Measurements from ENCODE around the gene AATK. TPM values are rescaled to one million over a fixed set of nuclear protein-coding genes. Genes with fewer than 3 reads are reported as not detected.

Gene AATK
- total RNA-seq, 1 experiment from 2014 or later: 4.4 TPM

GRCh38 chr17:81173052-81173761 is 7.2 kb upstream of the AATK start (continued):
- TF ChIP-seq REST (IDR thresholded peaks at IDR 0.05; ENCODE audit: low read depth) (no peak), YY1 (IDR thresholded peaks at IDR 0.05; ENCODE audit: extremely low read depth, insufficient replicate concordance, low read depth, low read length) (no peak)

DNA sequence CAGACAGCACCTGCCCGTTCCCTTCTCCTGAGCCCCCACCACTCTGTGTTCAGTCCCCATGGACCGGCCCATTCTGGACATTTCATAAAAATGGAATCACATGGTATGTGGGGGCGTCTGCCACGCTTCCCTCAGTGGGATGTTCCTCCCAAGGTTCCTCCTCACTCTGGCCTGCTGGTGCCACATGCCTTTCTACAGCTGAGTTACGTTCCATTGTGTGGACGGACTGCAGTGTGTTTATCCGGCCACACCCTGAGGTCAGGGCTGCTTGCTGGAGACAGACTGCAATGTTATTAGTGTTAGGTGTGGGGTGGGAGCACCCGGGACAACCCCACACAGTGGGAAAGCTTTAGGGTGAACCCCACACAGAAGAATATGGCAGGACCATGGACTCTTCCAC is 5.9 kb upstream of the AATK start:
- ChIA-PET CTCF (no interaction called here), RAD21 (ENCODE audit: low non-redundant PET in 1 of 2, low total read pairs in 2 of 2, uncharacterized antibody in 2 of 2, unreplicated experiment in 2 of 2) (no interaction called here), POLR2A (no interaction called here)
- H3K79me2 ChIP-seq (ENCODE audit: insufficient read depth, low read length): no peaks in the 10 kb centered on the region
- H3K9ac ChIP-seq (ENCODE audit: low read length): no peak overlapping the region
- H2AFZ ChIP-seq (ENCODE audit: low read depth, low read length, poor library complexity, severe bottlenecking): no peak overlapping the region
- H3K27me3 ChIP-seq (ENCODE audit: insufficient read depth, low read length): no peaks in the 10 kb centered on the region
- no peaks in the 10 kb centered on the region for H4K20me1 ChIP-seq (ENCODE audit: insufficient read depth)
- no peaks in the 10 kb centered on the region for H3K36me3 ChIP-seq (ENCODE audit: control insufficient read depth in 1 of 2, insufficient read depth in 2 of 2, low read length in 2 of 2)
- ATAC-seq (no peak), DNase-seq (ENCODE audit: low read depth, low spot score) (no peak)
- no peaks in the 10 kb centered on the region for H3K9me2 ChIP-seq (ENCODE audit: insufficient read depth)
- H3K4me1 ChIP-seq (ENCODE audit: control insufficient read depth in 1 of 2, insufficient read depth in 2 of 2, low read length in 2 of 2): no peaks in the 10 kb centered on the region
- intact Hi-C loops (cut with micrococcal nuclease): no loop called here
- H3K9me3 ChIP-seq (ENCODE audit: control insufficient read depth in 1 of 2, insufficient read depth in 1 of 2, low read depth in 1 of 2, low read length in 2 of 2): peaks cover 0 to 6% of the 10 kb centered on the region in 2 experiments; a peak in 1 of 4 replicates
- H3K4me3 ChIP-seq (replicated peaks in 1 of 2; ENCODE audit: low read depth in 1 of 2, low read length in 2 of 2): no peak overlapping the region
- BruUV-seq (replicated peaks): no TSS peak
- no peak overlapping the region for H3K4me2 ChIP-seq (ENCODE audit: low read length)
- H3K27ac ChIP-seq (ENCODE audit: low read depth, low read length): no peak overlapping the region
- TF ChIP-seq ZNF274 (IDR thresholded peaks at IDR 0.05; ENCODE audit: low read depth, low read length) (no peak), REST (IDR thresholded peaks at IDR 0.05; ENCODE audit: low read depth) (no peak), CEBPB (IDR thresholded peaks at IDR 0.05; ENCODE audit: low read depth) (no peak), CBX3 (IDR thresholded peaks at IDR 0.05; ENCODE audit: low read depth) (no peak), SIN3A (IDR thresholded peaks at IDR 0.05; ENCODE audit: low read depth) (no peak), ZFX (IDR thresholded peaks at IDR 0.05) (no peak), ELF1 (IDR thresholded peaks at IDR 0.05; ENCODE audit: borderline replicate concordance, low read depth) (no peak), JUND (IDR thresholded peaks at IDR 0.05) (no peak), EZH2 (IDR thresholded peaks at IDR 0.05) (no peak), SP1 (IDR thresholded peaks at IDR 0.05; ENCODE audit: low read depth) (no peak), ATF3 (IDR thresholded peaks at IDR 0.05) (no peak), YY1 (IDR thresholded peaks at IDR 0.05; ENCODE audit: extremely low read depth, insufficient replicate concordance, low read depth, low read length) (no peak), EGR1 (IDR thresholded peaks at IDR 0.05; ENCODE audit: low read depth) (no peak), EZH2phosphoT487 (IDR thresholded peaks at IDR 0.05; ENCODE audit: borderline replicate concordance) (no peak)
- TF ChIP-seq, protein P1, sequence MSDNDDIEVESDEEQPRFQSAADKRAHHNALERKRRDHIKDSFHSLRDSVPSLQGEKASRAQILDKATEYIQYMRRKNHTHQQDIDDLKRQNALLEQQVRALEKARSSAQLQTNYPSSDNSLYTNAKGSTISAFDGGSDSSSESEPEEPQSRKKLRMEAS (IDR thresholded peaks at IDR 0.05): no peak
- TF ChIP-seq, protein P2, sequence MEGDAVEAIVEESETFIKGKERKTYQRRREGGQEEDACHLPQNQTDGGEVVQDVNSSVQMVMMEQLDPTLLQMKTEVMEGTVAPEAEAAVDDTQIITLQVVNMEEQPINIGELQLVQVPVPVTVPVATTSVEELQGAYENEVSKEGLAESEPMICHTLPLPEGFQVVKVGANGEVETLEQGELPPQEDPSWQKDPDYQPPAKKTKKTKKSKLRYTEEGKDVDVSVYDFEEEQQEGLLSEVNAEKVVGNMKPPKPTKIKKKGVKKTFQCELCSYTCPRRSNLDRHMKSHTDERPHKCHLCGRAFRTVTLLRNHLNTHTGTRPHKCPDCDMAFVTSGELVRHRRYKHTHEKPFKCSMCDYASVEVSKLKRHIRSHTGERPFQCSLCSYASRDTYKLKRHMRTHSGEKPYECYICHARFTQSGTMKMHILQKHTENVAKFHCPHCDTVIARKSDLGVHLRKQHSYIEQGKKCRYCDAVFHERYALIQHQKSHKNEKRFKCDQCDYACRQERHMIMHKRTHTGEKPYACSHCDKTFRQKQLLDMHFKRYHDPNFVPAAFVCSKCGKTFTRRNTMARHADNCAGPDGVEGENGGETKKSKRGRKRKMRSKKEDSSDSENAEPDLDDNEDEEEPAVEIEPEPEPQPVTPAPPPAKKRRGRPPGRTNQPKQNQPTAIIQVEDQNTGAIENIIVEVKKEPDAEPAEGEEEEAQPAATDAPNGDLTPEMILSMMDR (IDR thresholded peaks at IDR 0.05 in 2 of 3, conservative IDR thresholded peaks at IDR 0.05 in 1 of 3; ENCODE audit: borderline replicate concordance in 1 of 3, insufficient read depth in 1 of 3, low read depth in 2 of 3, low read length in 2 of 3): no peak

Measured in HCT116 (cell line).